Globus pallidus (tissue), 1 donor: ENCODE data around the gene DSN1.
A peak's percentile ranks its signal among the peaks of the same experiment; 100 is the strongest.

Experiments used
- DNase-seq: peaks from one replicate; pipeline ENCODE4 v3.0.0-alpha.2; 2015; ENCODE audit warnings: low spot score

DSN1 gene

GRCh38 chr20:36754656-36755222 lies 18.8 kb downstream of the DSN1 start:
- peak; percentile 77 for DNase-seq

- no peak for DNase-seq
Observed at GRCh38 chr20:36752582-36752981, 21.0 kb downstream of the DSN1 start.

- DNase-seq: peak; percentile 92
Observed at GRCh38 chr20:36745927-36746659, 27.5 kb downstream of the DSN1 start, which contains the start of gene NDRG3. Gene NDRG3, minus strand, starts transcription at chr20:36746090. Its CDS starts 24,355 bp downstream, at chr20:36721735.

- peak; percentile 29 for DNase-seq
Observed at GRCh38 chr20:36745234-36745926, 28.2 kb downstream of the DSN1 start.

GRCh38 chr20:36744764-36745191 lies 28.8 kb downstream of the DSN1 start:
- peak; percentile 20 for DNase-seq

GRCh38 chr20:36744243-36744642 lies 29.3 kb downstream of the DSN1 start:
- DNase-seq: no peak

- DNase-seq: no peak
Observed at GRCh38 chr20:36742558-36742957, 31.0 kb downstream of the DSN1 start.

- no peak for DNase-seq
Observed at GRCh38 chr20:36741072-36741471, 32.5 kb downstream of the DSN1 start.

GRCh38 chr20:36737183-36737499 lies 36.4 kb downstream of the DSN1 start:
- no peak for DNase-seq

GRCh38 chr20:36736451-36737182 lies 36.9 kb downstream of the DSN1 start:
- DNase-seq: no peak

GRCh38 chr20:36732456-36732855 lies 41.1 kb downstream of the DSN1 start:
- no peak for DNase-seq

- no peak for DNase-seq
Observed at GRCh38 chr20:36728986-36729385, 44.6 kb downstream of the DSN1 start.

- no peak for DNase-seq
Observed at GRCh38 chr20:36726168-36726567, 47.4 kb downstream of the DSN1 start.

GRCh38 chr20:36720510-36720909 lies 53.1 kb downstream of the DSN1 start:
- no peak for DNase-seq

GRCh38 chr20:36717657-36718056 lies 55.9 kb downstream of the DSN1 start:
- DNase-seq: peak; percentile 67

- DNase-seq: no peak
Observed at GRCh38 chr20:36717021-36717420, 56.5 kb downstream of the DSN1 start.

GRCh38 chr20:36712775-36713174 lies 60.8 kb downstream of the DSN1 start:
- no peak for DNase-seq

- DNase-seq: no peak
Observed at GRCh38 chr20:36709126-36709525, 64.4 kb downstream of the DSN1 start.

- no peak for DNase-seq
Observed at GRCh38 chr20:36703530-36703929, 70.0 kb downstream of the DSN1 start.
